Progenitor cell of endocrine pancreas (in vitro differentiated cells): ENCODE results near the gene NGRN. TPM values are rescaled to one million over a fixed set of nuclear protein-coding genes. Genes with fewer than 3 reads are reported as not detected.
"Not testable (repeated sequence)": the region's sequence is repeated elsewhere in the genome, so short reads cannot be mapped to it uniquely, and the experiment has no call there.

Experiments used
- DNase-seq: peaks from one replicate; pipeline ENCODE4 v3.0.0; 2021; ENCODE audit warnings: low spot score; ENCODE audit not compliant: unreplicated experiment
- H3K27ac Mint-ChIP-seq: 2 replicates; pipeline ENCODE4 v1.8.0; 2021; ENCODE audit warnings: mild to moderate bottlenecking, moderate library complexity, mixed read lengths
- H3K27me3 Mint-ChIP-seq: 2 replicates; pipeline ENCODE4 v1.8.0; 2021; ENCODE audit warnings: mixed read lengths
- H3K36me3 Mint-ChIP-seq: 2 replicates; pipeline ENCODE4 v1.8.0; 2022; ENCODE audit warnings: mixed read lengths; ENCODE audit not compliant: insufficient read depth
- H3K4me1 Mint-ChIP-seq: 2 replicates; pipeline ENCODE4 v1.8.0; 2021; ENCODE audit warnings: low read depth, mixed read lengths
- H3K4me3 Mint-ChIP-seq: 2 replicates; pipeline ENCODE4 v1.8.0; 2021; ENCODE audit warnings: low read depth, mild to moderate bottlenecking, moderate library complexity, mixed read lengths
- H3K9me3 Mint-ChIP-seq: 2 replicates; pipeline ENCODE4 v1.8.0; 2021; ENCODE audit warnings: low read depth, mixed read lengths
- CTCF ChIP-seq: fragments of 200-600 bp; sonication (generic); IDR thresholded peaks from one replicate; pipeline ENCODE4 v1.5.0; 2021; ENCODE audit warnings: antibody characterized with exemption, mild to moderate bottlenecking; ENCODE audit not compliant: unreplicated experiment
- total RNA-seq: library from RNA; stranded (reverse); gene quantifications from 2 replicates; pipeline ENCODE4 v1.2.1, GENCODE V29; 2021

The NGRN gene
- total RNA-seq, 1 donor from 2014 or later = 121 TPM

GRCh38 chr15:90286678-90287077, 21.2 kb downstream of the NGRN start:
- Mint-ChIP-seq H3K4me1 (peaks cover 14% of the 10 kb centered on the region), H3K27me3 (no peaks in the 10 kb centered on the region), H3K4me3 (no peak overlapping the region), H3K9me3 (no peaks in the 10 kb centered on the region), H3K36me3 (no peaks in the 10 kb centered on the region), H3K27ac (no peak overlapping the region)
- peak; percentile 40 for TF ChIP-seq CTCF
- no peak for DNase-seq

- H3K4me3 Mint-ChIP-seq = no peak overlapping the region
- no peaks in the 10 kb centered on the region for H3K27me3 Mint-ChIP-seq
- no peaks in the 10 kb centered on the region for H3K36me3 Mint-ChIP-seq
- no peak for DNase-seq
- no peak for TF ChIP-seq CTCF
- peaks cover 10% of the 10 kb centered on the region for H3K4me1 Mint-ChIP-seq
- no peaks in the 10 kb centered on the region for H3K9me3 Mint-ChIP-seq
- H3K27ac Mint-ChIP-seq = no peak overlapping the region
Measured at GRCh38 chr15:90287101-90287500, 21.6 kb downstream of the NGRN start.

- no peaks in the 10 kb centered on the region for H3K9me3 Mint-ChIP-seq
- H3K4me3 Mint-ChIP-seq = no peak overlapping the region
- H3K27ac Mint-ChIP-seq = no peak overlapping the region
- no peaks in the 10 kb centered on the region for H3K27me3 Mint-ChIP-seq
- peaks cover 1% of the 10 kb centered on the region for H3K4me1 Mint-ChIP-seq
- no peak for DNase-seq
- no peak for TF ChIP-seq CTCF
- H3K36me3 Mint-ChIP-seq = no peaks in the 10 kb centered on the region
Measured at GRCh38 chr15:90287946-90288345, 22.5 kb downstream of the NGRN start.

GRCh38 chr15:90291679-90292356, 26.3 kb downstream of the NGRN start:
- no peaks in the 10 kb centered on the region for H3K27me3 Mint-ChIP-seq
- peaks cover 5% of the 10 kb centered on the region for H3K4me1 Mint-ChIP-seq
- no peaks in the 10 kb centered on the region for H3K36me3 Mint-ChIP-seq
- H3K9me3 Mint-ChIP-seq = no peaks in the 10 kb centered on the region
- H3K4me3 Mint-ChIP-seq = no peak overlapping the region
- no peak for DNase-seq
- no peak overlapping the region for H3K27ac Mint-ChIP-seq
- no peak for TF ChIP-seq CTCF

- H3K4me1 Mint-ChIP-seq, H3K9me3 Mint-ChIP-seq, H3K4me3 Mint-ChIP-seq, H3K27me3 Mint-ChIP-seq, H3K36me3 Mint-ChIP-seq: not testable (repeated sequence)
- peak overlapping the region; percentile 26 for H3K27ac Mint-ChIP-seq
- peak; percentile 91 for DNase-seq
- TF ChIP-seq CTCF = peak; percentile 92
Measured at GRCh38 chr15:90293040-90293810, 27.8 kb downstream of the NGRN start.
